Hepatocyte (in vitro differentiated cells): Measurements from ENCODE around the gene KIAA1671. TPM values are rescaled to one million over a fixed set of nuclear protein-coding genes. Genes with fewer than 3 reads are reported as not detected.

ENCODE experiments used
- DNase-seq: peaks from one replicate; pipeline ENCODE4 v3.0.0-alpha.2; 2016; ENCODE audit warnings: low spot score
- H2AFZ ChIP-seq: fragments of 200-600 bp; sonication (generic); 2 replicates; pipeline ENCODE4 v1.6.0; 2016; ENCODE audit warnings: antibody characterized with exemption, mild to moderate bottlenecking
- H3K27ac ChIP-seq: fragments of 200-600 bp; sonication (generic); 2 replicates; pipeline ENCODE4 v1.5.1; 2016; ENCODE audit warnings: mild to moderate bottlenecking
- H3K27me3 ChIP-seq: fragments of 200-600 bp; sonication (generic); 2 replicates; pipeline ENCODE4 v1.6.1; 2016
- H3K36me3 ChIP-seq: fragments of 200-600 bp; sonication (generic); replicated peaks from 2 replicates; pipeline ENCODE4 v1.5.1; 2016; ENCODE audit warnings: low read depth; ENCODE audit not compliant: insufficient read depth
- H3K4me1 ChIP-seq: fragments of 200-600 bp; sonication (generic); 2 replicates; pipeline ENCODE4 v1.5.1; 2016; ENCODE audit warnings: mild to moderate bottlenecking, moderate library complexity; ENCODE audit not compliant: insufficient read depth
- H3K4me2 ChIP-seq: fragments of 200-600 bp; sonication (generic); 2 replicates; pipeline ENCODE4 v1.6.0; 2016
- H3K4me3 ChIP-seq: fragments of 200-600 bp; sonication (generic); 2 replicates; pipeline ENCODE4 v1.5.1; 2016; ENCODE audit warnings: mild to moderate bottlenecking
- H3K79me2 ChIP-seq: fragments of 200-600 bp; sonication (generic); 2 replicates; pipeline ENCODE4 v1.6.0; 2017; ENCODE audit warnings: mild to moderate bottlenecking
- H3K9me2 ChIP-seq: fragments of 200-600 bp; sonication (generic); replicated peaks from 2 replicates; pipeline ENCODE4 v1.6.0; 2017; ENCODE audit warnings: mild to moderate bottlenecking; ENCODE audit not compliant: insufficient read depth
- H3K9me3 ChIP-seq: fragments of 200-600 bp; sonication (generic); 2 replicates; pipeline ENCODE4 v1.5.1; 2016; ENCODE audit warnings: low read depth, mild to moderate bottlenecking
- H4K20me1 ChIP-seq: fragments of 200-600 bp; sonication (generic); 2 replicates; pipeline ENCODE4 v1.6.0; 2016; ENCODE audit warnings: mild to moderate bottlenecking; ENCODE audit not compliant: insufficient read depth, poor library complexity, severe bottlenecking
- CTCF ChIP-seq: fragments of 200-600 bp; sonication (generic); IDR thresholded peaks from 2 replicates; pipeline ENCODE4 v1.5.1; 2016; ENCODE audit warnings: antibody characterized with exemption, mild to moderate bottlenecking; ENCODE audit not compliant: poor library complexity
- EZH2 ChIP-seq: fragments of 200-600 bp; sonication (generic); IDR thresholded peaks from 2 replicates; pipeline ENCODE4 v1.6.1; 2016; ENCODE audit warnings: antibody characterized with exemption, mild to moderate bottlenecking, borderline replicate concordance
- EZH2phosphoT487 ChIP-seq: fragments of 200-600 bp; sonication (generic); IDR thresholded peaks from one replicate; pipeline ENCODE4 v1.6.1; 2018; ENCODE audit warnings: antibody characterized with exemption, mild to moderate bottlenecking, low read depth, moderate library complexity; ENCODE audit not compliant: unreplicated experiment, severe bottlenecking
- WGBS: methylation state at CpG from one replicate; pipeline ENCODE4 v1.1.6; 2016; ENCODE audit warnings: low lambda C conversion rate; ENCODE audit errors: missing lambda C conversion rate; 5-methylcytosine and 5-hydroxymethylcytosine counted together
- polyA plus RNA-seq: library from polyadenylated mRNA; unstranded; fragments of >200 nt; fragmentation: Nextera tagmentation; extraction: Ambion mirVana; gene quantifications from 2 replicates; pipeline ENCODE4 v1.2.1, GENCODE V29; 2016
- total RNA-seq: library from RNA; depleted of rRNA; stranded (reverse); fragments of >200 nt; gene quantifications from 2 replicates; pipeline ENCODE4 v1.2.3, GENCODE V29; 2014

Gene KIAA1671
- total and polyA plus RNA-seq, 2 experiments from 2014 or later, result 8.1 to 26.5 TPM

- Histone ChIP-seq H2AFZ (no peak overlapping the region), H3K4me2 (no peak overlapping the region), H3K36me3 (no peaks in the 10 kb centered on the region), H3K9me3 (no peaks in the 10 kb centered on the region), H3K4me3 (no peak overlapping the region), H3K27me3 (no peaks in the 10 kb centered on the region), H3K4me1 (peaks cover 13% of the 10 kb centered on the region), H4K20me1 (no peaks in the 10 kb centered on the region), H3K79me2 (peaks cover 15% of the 10 kb centered on the region), H3K9me2 (no peaks in the 10 kb centered on the region), H3K27ac (no peak overlapping the region)
- 71% methylated on average over 7 of the region's 7 CpGs for WGBS
- TF ChIP-seq EZH2phosphoT487 (no peak), EZH2 (no peak), CTCF (no peak)
- no peak for DNase-seq
Measured at GRCh38 chr22:25142102-25142501, 189.6 kb downstream of the KIAA1671 start.

GRCh38 chr22:25143156-25144076 is 190.9 kb downstream of the KIAA1671 start:
- TF ChIP-seq EZH2phosphoT487, result no peak
- TF ChIP-seq EZH2, result no peak
- no peak for TF ChIP-seq CTCF
- H3K9me3 ChIP-seq, result no peaks in the 10 kb centered on the region

GRCh38 chr22:25144522-25144921 is 192.0 kb downstream of the KIAA1671 start:
- H3K9me3 ChIP-seq, result no peaks in the 10 kb centered on the region
- no peaks in the 10 kb centered on the region for H3K9me2 ChIP-seq
- H3K4me3 ChIP-seq, result no peak overlapping the region
- H3K36me3 ChIP-seq, result no peaks in the 10 kb centered on the region
- WGBS, result 74% methylated on average over 2 of the region's 2 CpGs
- TF ChIP-seq EZH2 (no peak), EZH2phosphoT487 (no peak), CTCF (no peak)
- DNase-seq, result no peak
- no peak overlapping the region for H3K4me2 ChIP-seq
- peaks cover 9% of the 10 kb centered on the region for H3K79me2 ChIP-seq
- peaks cover 5% of the 10 kb centered on the region for H3K4me1 ChIP-seq
- no peak overlapping the region for H2AFZ ChIP-seq
- no peak overlapping the region for H3K27ac ChIP-seq
- H4K20me1 ChIP-seq, result no peaks in the 10 kb centered on the region
- no peaks in the 10 kb centered on the region for H3K27me3 ChIP-seq

More at GRCh38 chr22:25143156-25144076, 190.9 kb downstream of the KIAA1671 start:
- H2AFZ ChIP-seq, result no peak overlapping the region
- H3K4me3 ChIP-seq, result no peak overlapping the region
- H3K4me2 ChIP-seq, result no peak overlapping the region
- H3K9me2 ChIP-seq, result no peaks in the 10 kb centered on the region
- H3K4me1 ChIP-seq, result peaks cover 15% of the 10 kb centered on the region
- H4K20me1 ChIP-seq, result no peaks in the 10 kb centered on the region
- 89% methylated on average over 5 of the region's 5 CpGs for WGBS
- H3K36me3 ChIP-seq, result no peaks in the 10 kb centered on the region
- peaks cover 11% of the 10 kb centered on the region for H3K79me2 ChIP-seq
- no peak overlapping the region for H3K27ac ChIP-seq
- H3K27me3 ChIP-seq, result no peaks in the 10 kb centered on the region
- no peak for DNase-seq
